ENCODE results near the gene SYT7.
"Not testable (repeated sequence)": the region's sequence is repeated elsewhere in the genome, so short reads cannot be mapped to it uniquely, and the experiment has no call there.

DNA sequence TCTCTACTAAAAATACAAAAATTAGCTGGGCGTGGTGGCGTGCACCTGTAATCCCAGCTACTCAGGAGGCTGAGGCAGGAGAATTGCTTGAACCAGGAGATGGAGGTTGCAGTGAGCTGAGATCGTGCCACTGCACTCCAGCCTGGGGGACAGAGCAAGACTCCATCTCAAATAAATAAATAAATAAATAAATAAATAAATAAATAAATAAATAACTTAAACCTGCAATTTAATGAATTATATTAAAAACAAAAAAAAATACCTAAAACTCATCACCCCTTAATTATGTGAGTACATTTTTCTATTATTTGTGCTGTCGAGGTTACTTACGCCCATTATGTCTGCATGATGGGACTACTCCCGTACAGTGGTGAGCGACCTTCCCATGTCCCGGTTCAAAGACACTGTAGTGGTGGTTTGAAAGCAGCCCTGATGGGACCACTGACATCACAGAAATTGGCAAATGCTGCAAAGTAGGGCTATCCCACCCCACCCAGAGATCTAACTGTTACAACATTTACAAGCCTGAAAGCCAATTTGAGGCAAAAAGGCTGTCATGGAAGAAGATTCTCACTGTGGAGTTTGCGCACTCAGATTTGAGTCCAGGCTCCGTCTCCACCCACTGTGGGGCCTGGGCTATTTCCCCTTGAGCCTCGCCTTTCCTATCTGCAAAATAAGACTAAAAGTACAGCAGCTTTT lies 101.4 kb downstream of the SYT7 start:
- TF ChIP-seq POLR2A (IDR thresholded peaks at IDR 0.05; ENCODE audit: low read length); GATA1 (IDR thresholded peaks at IDR 0.05; ENCODE audit: low read depth, low read length): not testable (repeated sequence)
